Measurements from ENCODE around the gene KCNQ5.

The KCNQ5 gene

GRCh38 chr6:72819609-72820008 lies 197.7 kb downstream of the KCNQ5 start:
- H3K79me2 ChIP-seq: no peaks in the 10 kb centered on the region
- no peak overlapping the region for H2AFZ ChIP-seq
- no peak overlapping the region for H3K4me2 ChIP-seq (ENCODE audit: low read length)
- H3K4me3 ChIP-seq (ENCODE audit: low read depth, low read length): no peak overlapping the region
- no peak for TF ChIP-seq CTCF (IDR thresholded peaks at IDR 0.05)
- no peaks in the 10 kb centered on the region for H3K36me3 ChIP-seq (ENCODE audit: control insufficient read depth, insufficient read depth, low read length)
- H3K27me3 ChIP-seq (ENCODE audit: control insufficient read depth, insufficient read depth, low read length): no peaks in the 10 kb centered on the region
- H3K4me1 ChIP-seq: no peaks in the 10 kb centered on the region
- no peak overlapping the region for H3K9ac ChIP-seq
- H3K27ac ChIP-seq: no peak overlapping the region
- no peaks in the 10 kb centered on the region for H3K9me3 ChIP-seq (ENCODE audit: control insufficient read depth, low read length)

- Histone ChIP-seq H3K79me2 (no peaks in the 10 kb centered on the region), H2AFZ (no peak overlapping the region), H3K4me1 (no peaks in the 10 kb centered on the region), H3K27ac (no peak overlapping the region), H3K9ac (no peak overlapping the region), H3K4me3 (ENCODE audit: low read depth, low read length) (no peak overlapping the region), H3K4me2 (ENCODE audit: low read length) (no peak overlapping the region), H3K9me3 (ENCODE audit: control insufficient read depth, low read length) (no peaks in the 10 kb centered on the region), H3K36me3 (ENCODE audit: control insufficient read depth, insufficient read depth, low read length) (no peaks in the 10 kb centered on the region), H3K27me3 (ENCODE audit: control insufficient read depth, insufficient read depth, low read length) (no peaks in the 10 kb centered on the region)
- TF ChIP-seq CTCF (IDR thresholded peaks at IDR 0.05): no peak
Measured at GRCh38 chr6:72820153-72820552, 198.3 kb downstream of the KCNQ5 start.

GRCh38 chr6:72820906-72821305 lies 199.0 kb downstream of the KCNQ5 start:
- H3K9ac ChIP-seq: no peak overlapping the region
- H3K36me3 ChIP-seq (ENCODE audit: control insufficient read depth, insufficient read depth, low read length): no peaks in the 10 kb centered on the region
- H2AFZ ChIP-seq: no peak overlapping the region
- H3K79me2 ChIP-seq: no peaks in the 10 kb centered on the region
- H3K9me3 ChIP-seq (ENCODE audit: control insufficient read depth, low read length): no peaks in the 10 kb centered on the region
- H3K27ac ChIP-seq: no peak overlapping the region
- no peaks in the 10 kb centered on the region for H3K4me1 ChIP-seq
- TF ChIP-seq CTCF (IDR thresholded peaks at IDR 0.05): no peak
- H3K4me3 ChIP-seq (ENCODE audit: low read depth, low read length): no peak overlapping the region
- H3K4me2 ChIP-seq (ENCODE audit: low read length): no peak overlapping the region
- H3K27me3 ChIP-seq (ENCODE audit: control insufficient read depth, insufficient read depth, low read length): no peaks in the 10 kb centered on the region

- no peaks in the 10 kb centered on the region for H3K36me3 ChIP-seq (ENCODE audit: control insufficient read depth, insufficient read depth, low read length)
- H3K4me1 ChIP-seq: no peaks in the 10 kb centered on the region
- no peak overlapping the region for H3K4me2 ChIP-seq (ENCODE audit: low read length)
- H2AFZ ChIP-seq: no peak overlapping the region
- no peaks in the 10 kb centered on the region for H3K79me2 ChIP-seq
- no peak overlapping the region for H3K9ac ChIP-seq
- H3K27ac ChIP-seq: no peak overlapping the region
- no peak overlapping the region for H3K4me3 ChIP-seq (ENCODE audit: low read depth, low read length)
- H3K27me3 ChIP-seq (ENCODE audit: control insufficient read depth, insufficient read depth, low read length): no peaks in the 10 kb centered on the region
- no peak for TF ChIP-seq CTCF (IDR thresholded peaks at IDR 0.05)
- H3K9me3 ChIP-seq (ENCODE audit: control insufficient read depth, low read length): no peaks in the 10 kb centered on the region
Measured at GRCh38 chr6:72822023-72822422, 200.2 kb downstream of the KCNQ5 start.

- no peaks in the 10 kb centered on the region for H3K4me1 ChIP-seq
- H3K9ac ChIP-seq: no peak overlapping the region
- H3K27me3 ChIP-seq (ENCODE audit: control insufficient read depth, insufficient read depth, low read length): no peaks in the 10 kb centered on the region
- no peak overlapping the region for H3K4me2 ChIP-seq (ENCODE audit: low read length)
- no peak overlapping the region for H3K4me3 ChIP-seq (ENCODE audit: low read depth, low read length)
- no peaks in the 10 kb centered on the region for H3K9me3 ChIP-seq (ENCODE audit: control insufficient read depth, low read length)
- no peak overlapping the region for H3K27ac ChIP-seq
- no peak for TF ChIP-seq CTCF (IDR thresholded peaks at IDR 0.05)
- H3K36me3 ChIP-seq (ENCODE audit: control insufficient read depth, insufficient read depth, low read length): no peaks in the 10 kb centered on the region
- no peaks in the 10 kb centered on the region for H3K79me2 ChIP-seq
- H2AFZ ChIP-seq: no peak overlapping the region
Measured at GRCh38 chr6:72822691-72823090, 200.8 kb downstream of the KCNQ5 start.

Data from parathyroid adenoma (tissue), 2 donors.